CD14-positive monocyte (primary cell): ENCODE measurements around the gene RBM41. TPM values are rescaled to one million over a fixed set of nuclear protein-coding genes. Genes with fewer than 3 reads are reported as not detected.

Experiments
- DNase-seq, 3 donors: peaks; one replicate each; pipeline ENCODE4 v3.0.0-alpha.2; 2011 to 2022
- H2AFZ ChIP-seq: 2 replicates; pipeline ENCODE4 v1.6.0; 2012; ENCODE audit warnings: mild to moderate bottlenecking, low read depth, low read length, inconsistent platforms; ENCODE audit not compliant: insufficient read depth, poor library complexity, severe bottlenecking
- H3K27ac ChIP-seq, 2 donors: 1 replicate in 1 of 2; 2 replicates in 1 of 2; pipeline ENCODE4 v1.5.1; 2012 to 2013; ENCODE audit warnings: low read length in 2 of 2, control low read depth in 1 of 2, inconsistent platforms in 1 of 2, low read depth in 1 of 2, mild to moderate bottlenecking in 1 of 2
- H3K27me3 ChIP-seq, 2 donors: one replicate each; pipeline versions ENCODE4 v1.6.0 to v1.6.1; 2011 to 2013; ENCODE audit warnings: low read length in 2 of 2; ENCODE audit not compliant: control insufficient read depth in 2 of 2, insufficient read depth in 2 of 2
- H3K36me3 ChIP-seq, 2 donors: replicated peaks in 1 of 2; 1 replicate in 1 of 2; 2 replicates in 1 of 2; pipeline versions ENCODE4 v1.5.1 to v1.6.1; 2012 to 2013; ENCODE audit warnings: low read length in 2 of 2, control low read depth in 1 of 2, inconsistent platforms in 1 of 2, mild to moderate bottlenecking in 1 of 2; ENCODE audit not compliant: insufficient read depth in 2 of 2, control insufficient read depth in 1 of 2
- H3K4me1 ChIP-seq, 2 donors: 1 replicate in 1 of 2; 2 replicates in 1 of 2; pipeline versions ENCODE4 v1.5.1 to v1.6.1; 2012 to 2013; ENCODE audit warnings: low read length in 2 of 2, control low read depth in 1 of 2, inconsistent platforms in 1 of 2, mild to moderate bottlenecking in 1 of 2, moderate library complexity in 1 of 2; ENCODE audit not compliant: insufficient read depth in 2 of 2, control insufficient read depth in 1 of 2
- H3K4me2 ChIP-seq: replicated peaks from 2 replicates; pipeline ENCODE3; 2012; ENCODE audit warnings: low read length, moderate library complexity, mild to moderate bottlenecking; ENCODE audit not compliant: poor library complexity, severe bottlenecking; ENCODE audit errors: extremely low read depth
- H3K4me3 ChIP-seq, 3 experiments: fragments of 200-600 bp in 1 of 3; sonication (generic) in 1 of 3; replicated peaks in 1 of 3; 1 replicate in 2 of 3; 2 replicates in 1 of 3; pipeline ENCODE4 v1.5.1; 2011 to 2013; ENCODE audit warnings: low read length in 3 of 3, mild to moderate bottlenecking in 3 of 3, control low read depth in 2 of 3, low read depth in 2 of 3, inconsistent platforms in 1 of 3, moderate library complexity in 1 of 3
- H3K79me2 ChIP-seq: 2 replicates; pipeline ENCODE4 v1.6.0; 2012; ENCODE audit warnings: mild to moderate bottlenecking, control low read depth, inconsistent platforms, low read length, moderate library complexity; ENCODE audit not compliant: insufficient read depth
- H3K9ac ChIP-seq: 2 replicates; pipeline ENCODE4 v1.6.0; 2017; ENCODE audit warnings: low read length, mild to moderate bottlenecking; ENCODE audit not compliant: insufficient read depth, poor library complexity, severe bottlenecking
- H3K9me3 ChIP-seq, 2 donors: replicated peaks in 1 of 2; 1 replicate in 1 of 2; 2 replicates in 1 of 2; pipeline versions ENCODE4 v1.5.1 to v1.6.1; 2012 to 2013; ENCODE audit warnings: low read length in 2 of 2, control low read depth in 1 of 2; ENCODE audit not compliant: control insufficient read depth in 1 of 2, insufficient read depth in 1 of 2
- H4K20me1 ChIP-seq: 2 replicates; pipeline ENCODE4 v1.6.0; 2012; ENCODE audit warnings: mild to moderate bottlenecking, low read length, control low read depth, moderate library complexity; ENCODE audit not compliant: insufficient read depth
- H3K27ac Mint-ChIP-seq, 7 donors: one replicate each; pipeline ENCODE4 v1.8.0; 2020; ENCODE audit warnings: mild to moderate bottlenecking in 7 of 7, mixed read lengths in 7 of 7, moderate library complexity in 6 of 7, inconsistent platforms in 2 of 7
- H3K27me3 Mint-ChIP-seq, 3 donors: one replicate each; pipeline ENCODE4 v1.8.0; 2021 to 2022; ENCODE audit warnings: low read depth in 3 of 3, mild to moderate bottlenecking in 3 of 3, mixed read lengths in 3 of 3, moderate library complexity in 3 of 3, inconsistent platforms in 1 of 3
- H3K36me3 Mint-ChIP-seq, 2 donors: one replicate each; pipeline ENCODE4 v1.8.0; 2020; ENCODE audit warnings: mixed read lengths in 2 of 2, inconsistent platforms in 1 of 2, mild to moderate bottlenecking in 1 of 2
- H3K4me1 Mint-ChIP-seq: one replicate; pipeline ENCODE4 v1.8.0; 2020; ENCODE audit warnings: mild to moderate bottlenecking, mixed read lengths
- H3K4me3 Mint-ChIP-seq, 2 donors: one replicate each; pipeline ENCODE4 v1.8.0; 2020; ENCODE audit warnings: mild to moderate bottlenecking in 2 of 2, mixed read lengths in 2 of 2, moderate library complexity in 1 of 2
- H3K9me3 Mint-ChIP-seq, 7 donors: one replicate each; pipeline ENCODE4 v1.8.0; 2020 to 2022; ENCODE audit warnings: mixed read lengths in 7 of 7, mild to moderate bottlenecking in 6 of 7, moderate library complexity in 6 of 7, inconsistent platforms in 2 of 7
- CTCF ChIP-seq: fragments of 200-600 bp; IDR thresholded peaks from one replicate; pipeline ENCODE4 v1.8.0; 2022; ENCODE audit warnings: antibody characterized with exemption, mild to moderate bottlenecking
- WGBS: methylation state at CpG from one replicate; pipeline ENCODE4 v1.1.5; 2013; ENCODE audit warnings: missing lambda C conversion rate; ENCODE audit not compliant: insufficient coverage; 5-methylcytosine and 5-hydroxymethylcytosine counted together
- intact Hi-C, 2 donors: fragments of 100-400 bp; cut with micrococcal nuclease; formaldehyde crosslinking; loops; one replicate each; pipeline versions ENCODE4 v1.15.0 to v1.15.1; 2023
- polyA plus RNA-seq, 3 donors: library from polyadenylated mRNA; depleted of rRNA in 1 of 3; unstranded in 2 of 3; stranded (reverse) in 1 of 3; fragments of 300-500 nt in 2 of 3; fragments of >200 nt in 1 of 3; fragmentation: Illumina TruSeq in 2 of 3; gene quantifications; 1 replicate in 2 of 3; 2 replicates in 1 of 3; pipeline ENCODE4 v1.2.3, GENCODE V29; 2012 to 2021

RBM41 gene
- polyA plus RNA-seq, 3 donors, result 3.9 to 9.5 (median 8.6) TPM

DNA sequence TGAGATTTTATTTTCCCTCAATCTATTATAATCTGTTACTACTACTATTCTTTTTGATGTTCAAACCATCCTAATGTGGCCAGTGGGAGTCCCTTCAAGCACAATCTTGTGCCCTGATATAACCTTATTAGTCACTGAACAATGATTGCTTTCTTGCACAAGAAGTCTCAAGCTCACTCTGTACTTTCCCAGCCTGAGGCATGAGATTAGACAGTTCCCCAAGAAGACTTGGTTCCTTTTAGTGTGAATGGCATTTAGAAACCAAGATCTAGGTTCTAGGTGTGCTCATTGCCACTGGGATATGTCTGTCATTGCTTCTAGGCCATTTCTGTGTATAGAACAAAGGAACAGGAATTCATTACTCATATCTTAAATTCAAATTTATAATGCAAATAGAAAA is 28.0 kb upstream of the RBM41 start:
- intact Hi-C loops, result no loop called here
- Histone ChIP-seq H3K4me1 (no peaks in the 10 kb centered on the region), H3K4me2 (no peak overlapping the region), H4K20me1 (no peaks in the 10 kb centered on the region), H3K27me3 (no peaks in the 10 kb centered on the region), H3K79me2 (no peaks in the 10 kb centered on the region), H3K36me3 (no peaks in the 10 kb centered on the region), H3K9me3 (no peaks in the 10 kb centered on the region), H3K4me3 (no peak overlapping the region), H3K9ac (no peak overlapping the region), H2AFZ (no peak overlapping the region), H3K27ac (no peak overlapping the region)
- TF ChIP-seq CTCF, result no peak
- peak in 2 of 3 donors; percentile 2 to 39 for DNase-seq
- Mint-ChIP-seq H3K27ac (no peak overlapping the region), H3K9me3 (no peaks in the 10 kb centered on the region), H3K27me3 (peaks cover 0 to 7% (median 0%) of the 10 kb centered on the region in 3 donors), H3K36me3 (no peaks in the 10 kb centered on the region), H3K4me1 (no peaks in the 10 kb centered on the region), H3K4me3 (no peak overlapping the region)

DNA sequence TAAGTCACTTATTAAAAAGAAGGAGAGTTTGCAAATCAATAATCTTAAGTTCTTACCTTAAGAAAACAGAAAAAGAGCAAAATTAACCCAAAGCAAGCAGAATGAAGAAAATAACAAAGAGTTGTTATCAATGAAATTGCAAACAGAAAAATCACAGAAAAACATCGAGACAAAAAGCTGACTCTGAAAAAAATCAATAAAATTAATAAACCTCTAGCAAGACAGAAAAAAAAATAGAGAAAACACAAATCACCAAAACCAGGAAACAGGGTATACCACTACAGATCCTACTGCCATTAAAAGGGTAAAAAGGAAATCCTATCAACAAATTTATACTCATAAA is 17.3 kb upstream of the RBM41 start:
- peak overlapping the region; percentile 23 for H3K4me2 ChIP-seq
- no peak overlapping the region for H3K9ac ChIP-seq
- H3K79me2 ChIP-seq, result no peaks in the 10 kb centered on the region
- Mint-ChIP-seq H3K4me3 (peak overlapping the region in 1 of 2 donors; percentile 67), H3K27me3 (peaks cover 0 to 10% (median 0%) of the 10 kb centered on the region in 3 donors), H3K9me3 (peaks cover 0 to 5% (median 0%) of the 10 kb centered on the region in 7 donors), H3K36me3 (no peaks in the 10 kb centered on the region), H3K4me1 (peaks cover 13% of the 10 kb centered on the region), H3K27ac (peak overlapping the region in 5 of 7 donors; percentile 6 to 76 (median 30))
- H2AFZ ChIP-seq, result no peak overlapping the region
- no peaks in the 10 kb centered on the region for H3K36me3 ChIP-seq
- intact Hi-C loops, result no loop called here
- H3K9me3 ChIP-seq, result no peaks in the 10 kb centered on the region
- no peaks in the 10 kb centered on the region for H3K27me3 ChIP-seq
- no peak for DNase-seq
- no peak for TF ChIP-seq CTCF
- no peaks in the 10 kb centered on the region for H4K20me1 ChIP-seq
- WGBS, result no CpG with 5 or more reads among the region's 1 CpG
- peak overlapping the region in 1 of 2 donors; percentile 63 for H3K27ac ChIP-seq
- no peak overlapping the region for H3K4me3 ChIP-seq
- H3K4me1 ChIP-seq, result peaks cover 10 to 16% of the 10 kb centered on the region in 2 donors
